ENCODE data around the gene WDR82.

DNA sequence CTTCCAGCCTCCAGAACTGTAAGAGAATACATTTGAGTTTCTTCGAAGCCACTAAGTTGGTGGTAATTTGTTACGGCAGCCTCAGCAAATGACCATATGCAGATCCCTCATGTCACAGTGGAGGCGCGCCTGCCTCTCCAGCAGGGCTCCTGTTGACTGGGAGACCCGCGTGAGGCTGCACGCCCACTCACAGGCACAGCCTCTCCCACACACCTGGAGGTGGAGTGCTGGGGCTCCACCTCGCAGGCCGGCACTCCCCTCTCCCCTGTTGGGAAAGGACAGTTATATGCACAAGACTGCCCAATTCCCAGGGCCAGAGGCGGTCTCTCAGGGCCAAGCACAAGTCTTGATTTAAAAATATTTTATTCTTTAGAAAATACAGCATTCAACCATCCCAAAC lies 50.2 kb downstream of the WDR82 start:
- no peak for TF ChIP-seq CTCF (IDR thresholded peaks at IDR 0.05; ENCODE audit: low read depth, low read length, poor library complexity, severe bottlenecking)
- TF ChIP-seq EZH2phosphoT487 (IDR thresholded peaks at IDR 0.05; ENCODE audit: borderline replicate concordance, low read length): no peak
